Psoas muscle (tissue), 8 donors: Measurements from ENCODE around the gene STON1. TPM values are rescaled to one million over a fixed set of nuclear protein-coding genes. Genes with fewer than 3 reads are reported as not detected.
A peak's percentile ranks its signal among the peaks of the same experiment; 100 is the strongest.

ENCODE experiments used
- ATAC-seq, 4 donors: fragments of 200-7000 bp; cut with Tn5 transposase; one replicate each; pipeline ENCODE4 v1.9.1; 2020; ENCODE audit warnings: moderate library complexity in 3 of 4, mild to moderate bottlenecking in 2 of 4
- DNase-seq, 2 donors: peaks; one replicate each; pipeline ENCODE4 v3.0.0-alpha.2; 2020
- H3K27ac ChIP-seq: fragments of 200-600 bp; one replicate; pipeline ENCODE4 v1.8.0; 2022
- H3K27me3 ChIP-seq, 3 donors: fragments of 200-600 bp in 1 of 3; one replicate each; pipeline versions ENCODE4 v1.6.1 to v1.8.0; 2013 to 2022; ENCODE audit warnings: low read length in 2 of 3, mild to moderate bottlenecking in 2 of 3, moderate library complexity in 1 of 3; ENCODE audit not compliant: insufficient read depth in 3 of 3
- H3K36me3 ChIP-seq, 2 donors: fragments of 200-600 bp in 1 of 2; one replicate each; pipeline versions ENCODE4 v1.6.1 to v1.8.0; 2013 to 2022; ENCODE audit warnings: low read depth in 1 of 2, mild to moderate bottlenecking in 1 of 2, moderate library complexity in 1 of 2; ENCODE audit not compliant: insufficient read depth in 1 of 2
- H3K4me1 ChIP-seq: fragments of 200-600 bp; one replicate; pipeline ENCODE4 v1.8.0; 2022
- H3K4me3 ChIP-seq: fragments of 200-600 bp; one replicate; pipeline ENCODE4 v1.8.0; 2022; ENCODE audit warnings: mild to moderate bottlenecking
- H3K9me3 ChIP-seq: fragments of 200-600 bp; one replicate; pipeline ENCODE4 v1.8.0; 2022
- CTCF ChIP-seq: fragments of 200-600 bp; IDR thresholded peaks from one replicate; pipeline ENCODE4 v1.8.0; 2022; ENCODE audit warnings: antibody characterized with exemption
- WGBS, 3 donors: extraction: QIAGEN DNeasy Blood & Tissue Kit; methylation state at CpG; one replicate each; pipeline versions ENCODE4 v1.1.6 to v1.1.7; 2013; 5-methylcytosine and 5-hydroxymethylcytosine counted together
- intact Hi-C, 2 donors: fragments of 100-400 bp; cut with DNase I; formaldehyde crosslinking; loops; one replicate each; pipeline versions ENCODE4 v1.11.0 to v1.14.2; 2022
- polyA plus RNA-seq, 3 donors: library from polyadenylated mRNA; stranded (reverse); fragments of 200-250 nt; gene quantifications; one replicate each; pipeline ENCODE4 v1.2.3, GENCODE V29; 2013
- total RNA-seq, 4 donors: library from RNA; stranded (reverse); fragmentation: NEBNext Ultra II Directional in 2 of 4; extraction: Animal tissue kit (Norgen Biotek cat#: 25700) in 2 of 4; gene quantifications; one replicate each; pipeline versions ENCODE4 v1.2.1 to v1.2.4, GENCODE V29; 2021 to 2023
- donor health status: healthy with polysubstance abuse.
- donor health status: DM: no; HTN: no; CAD: no; lungs with moderate emphysema.
- donor health status: Bipolar disorder and iron deficiency.
- donor health status: healthy.
- donor health status: DM: yes; HTN: yes; CAD: no.
- donor health status: DM: no; HTN: no; CAD: no.
- donor health status: DM: no; HTN: no; CAD: no.
- donor health status: DM: yes; HTN: yes; CAD: no.

The STON1 gene
- total and polyA plus RNA-seq, 7 donors = 0.98 to 5.6 (median 1.8) TPM

GRCh38 chr2:48525269-48525943, 4.5 kb upstream of the STON1 start:
- peak in 1 of 4 donors; percentile 53 for ATAC-seq
- 59 to 67% (median 66%) methylated on average over 11 of the region's 11 CpGs for WGBS, 3 donors
- no peak overlapping the region for H3K4me3 ChIP-seq
- DNase-seq = no peak
- H3K36me3 ChIP-seq = peaks cover 0 to 9% of the 10 kb centered on the region in 2 donors
- peaks cover 0 to 8% (median 2%) of the 10 kb centered on the region in 3 donors for H3K27me3 ChIP-seq
- TF ChIP-seq CTCF = no peak
- intact Hi-C loops = no loop called here
- peak overlapping the region; percentile 53 for H3K27ac ChIP-seq
- no peaks in the 10 kb centered on the region for H3K9me3 ChIP-seq
- no peaks in the 10 kb centered on the region for H3K4me1 ChIP-seq

- H3K4me1 ChIP-seq = no peaks in the 10 kb centered on the region
Observed at GRCh38 chr2:48527226-48527885, 2.6 kb upstream of the STON1 start.

GRCh38 chr2:48528431-48528830, 1.5 kb upstream of the STON1 start:
- no peak for ATAC-seq
- Histone ChIP-seq H3K9me3 (no peaks in the 10 kb centered on the region), H3K27ac (no peak overlapping the region), H3K36me3 (no peaks in the 10 kb centered on the region), H3K27me3 (peaks cover 0 to 16% (median 2%) of the 10 kb centered on the region in 3 donors), H3K4me1 (no peaks in the 10 kb centered on the region), H3K4me3 (no peak overlapping the region)
- intact Hi-C loops = no loop called here
- WGBS, 3 donors = 72 to 86% (median 78%) methylated on average over 5 of the region's 5 CpGs
- TF ChIP-seq CTCF = no peak
- DNase-seq = no peak

More at GRCh38 chr2:48527226-48527885, 2.6 kb upstream of the STON1 start:
- DNase-seq (no peak), ATAC-seq (no peak)
- Histone ChIP-seq H3K9me3 (no peaks in the 10 kb centered on the region), H3K36me3 (no peaks in the 10 kb centered on the region), H3K27ac (no peak overlapping the region), H3K27me3 (peaks cover 0 to 16% (median 2%) of the 10 kb centered on the region in 3 donors), H3K4me3 (no peak overlapping the region)
- 65 to 73% (median 70%) methylated on average over 2 of the region's 2 CpGs for WGBS, 3 donors
- no peak for TF ChIP-seq CTCF
- intact Hi-C loops = no loop called here

- no peaks in the 10 kb centered on the region for H3K9me3 ChIP-seq
- TF ChIP-seq CTCF = no peak
- H3K4me3 ChIP-seq = no peak overlapping the region
- WGBS, 3 donors = 20 to 32% (median 27%) methylated on average over 7 of the region's 7 CpGs
- DNase-seq (no peak), ATAC-seq (no peak)
- no peak overlapping the region for H3K27ac ChIP-seq
- intact Hi-C loops = no loop called here
- no peaks in the 10 kb centered on the region for H3K4me1 ChIP-seq
- H3K36me3 ChIP-seq = no peaks in the 10 kb centered on the region
- H3K27me3 ChIP-seq = peaks cover 0 to 16% (median 2%) of the 10 kb centered on the region in 3 donors
Observed at GRCh38 chr2:48529194-48529593, 760 bp upstream of the STON1 start.
